Measurements from ENCODE around the gene WIPF3. TPM values are rescaled to one million over a fixed set of nuclear protein-coding genes. Genes with fewer than 3 reads are reported as not detected.

WIPF3 gene
- total RNA-seq, 1 donor from 2014 or later, result 4.0 TPM

GRCh38 chr7:29926741-29927140 lies 120.4 kb downstream of the WIPF3 start:
- H3K9me3 Mint-ChIP-seq, result no peaks in the 10 kb centered on the region
- DNase-seq (ENCODE audit: low read depth, low spot score), result no peak
- TF ChIP-seq CTCF (conservative IDR thresholded peaks at IDR 0.05), result no peak
- H3K27ac Mint-ChIP-seq (ENCODE audit: unreplicated experiment), result no peak overlapping the region
- H3K27me3 Mint-ChIP-seq (ENCODE audit: low read depth), result no peaks in the 10 kb centered on the region
- H3K36me3 Mint-ChIP-seq (ENCODE audit: low read depth), result peaks cover 6% of the 10 kb centered on the region
- H3K4me3 Mint-ChIP-seq, result no peak overlapping the region
- H3K4me1 Mint-ChIP-seq, result peaks cover 18% of the 10 kb centered on the region

DNA sequence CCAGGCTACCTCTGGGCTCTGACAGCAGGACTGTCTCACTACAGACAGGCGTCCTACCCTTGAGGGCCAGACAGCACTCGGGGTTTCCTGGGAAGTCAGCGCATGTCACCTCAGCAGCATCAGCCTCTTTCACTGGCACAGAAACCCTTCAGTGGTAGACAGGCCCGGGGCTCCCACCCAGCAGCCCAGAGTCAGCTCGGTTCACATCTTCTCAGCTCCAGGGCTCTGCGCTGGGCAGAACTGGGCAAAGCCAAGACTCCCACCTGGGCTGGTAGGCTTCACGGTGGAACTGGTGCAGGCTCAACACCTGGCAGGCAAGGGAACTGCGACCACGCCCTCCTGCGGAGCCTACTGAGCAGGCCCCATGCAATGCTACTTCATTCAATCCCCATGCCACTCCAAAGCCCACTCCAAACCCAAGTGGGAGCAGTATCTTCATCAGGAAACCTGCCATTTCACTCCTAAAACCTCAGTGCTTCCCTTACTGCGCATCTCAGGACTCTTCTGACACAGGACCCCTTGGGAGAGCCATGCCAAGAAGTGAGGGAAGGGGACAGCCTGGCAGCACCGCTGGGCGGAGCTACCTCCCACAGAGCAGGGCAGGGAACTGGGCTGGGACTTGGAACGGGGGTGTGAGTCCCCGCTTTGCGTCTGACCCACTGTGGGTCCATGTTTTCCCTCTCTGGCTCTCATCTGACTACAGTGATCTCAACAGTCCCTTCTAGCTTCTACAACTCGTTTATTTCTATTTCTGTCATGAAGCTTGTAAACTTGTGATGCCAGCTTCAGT lies 122.9 kb downstream of the WIPF3 start:
- Mint-ChIP-seq H3K9me3 (no peaks in the 10 kb centered on the region), H3K27me3 (ENCODE audit: low read depth) (no peaks in the 10 kb centered on the region), H3K4me3 (no peak overlapping the region), H3K4me1 (peaks cover 11% of the 10 kb centered on the region), H3K27ac (ENCODE audit: unreplicated experiment) (no peak overlapping the region), H3K36me3 (ENCODE audit: low read depth) (peaks cover 6% of the 10 kb centered on the region)
- no peak for TF ChIP-seq CTCF (conservative IDR thresholded peaks at IDR 0.05)
- no peak for DNase-seq (ENCODE audit: low read depth, low spot score)

GRCh38 chr7:29935111-29935510 lies 128.8 kb downstream of the WIPF3 start:
- peaks cover 28% of the 10 kb centered on the region for H3K36me3 Mint-ChIP-seq (ENCODE audit: low read depth)
- no peaks in the 10 kb centered on the region for H3K27me3 Mint-ChIP-seq (ENCODE audit: low read depth)
- no peaks in the 10 kb centered on the region for H3K4me1 Mint-ChIP-seq
- H3K27ac Mint-ChIP-seq (ENCODE audit: unreplicated experiment), result no peak overlapping the region
- no peak for TF ChIP-seq CTCF (conservative IDR thresholded peaks at IDR 0.05)
- no peak overlapping the region for H3K4me3 Mint-ChIP-seq
- no peaks in the 10 kb centered on the region for H3K9me3 Mint-ChIP-seq
- no peak for DNase-seq (ENCODE audit: low read depth, low spot score)

DNA sequence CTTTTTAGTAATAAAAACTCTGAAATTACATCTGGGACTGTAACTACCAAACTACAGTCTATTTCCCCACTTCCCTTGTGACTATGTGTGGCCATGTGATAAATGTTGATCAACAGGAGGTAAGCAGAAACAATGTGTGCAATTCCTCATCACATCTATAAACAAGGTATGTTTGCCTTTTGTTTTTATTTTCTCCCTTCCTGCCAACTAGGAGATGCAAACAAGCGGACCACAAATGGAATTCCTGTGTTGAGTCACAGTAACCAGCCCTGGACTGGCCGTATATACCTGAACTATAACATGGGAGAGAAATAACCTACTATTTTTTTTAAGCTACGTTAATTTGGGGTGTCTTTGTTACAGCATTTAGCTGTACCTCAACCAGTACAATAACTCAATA lies 130.8 kb downstream of the WIPF3 start:
- H3K27ac Mint-ChIP-seq (ENCODE audit: unreplicated experiment), result no peak overlapping the region
- no peak for DNase-seq (ENCODE audit: low read depth, low spot score)
- no peaks in the 10 kb centered on the region for H3K4me1 Mint-ChIP-seq
- H3K4me3 Mint-ChIP-seq, result no peak overlapping the region
- peaks cover 29% of the 10 kb centered on the region for H3K36me3 Mint-ChIP-seq (ENCODE audit: low read depth)
- no peaks in the 10 kb centered on the region for H3K27me3 Mint-ChIP-seq (ENCODE audit: low read depth)
- H3K9me3 Mint-ChIP-seq, result no peaks in the 10 kb centered on the region
- TF ChIP-seq CTCF (conservative IDR thresholded peaks at IDR 0.05), result no peak

GRCh38 chr7:29940199-29940598 lies 133.9 kb downstream of the WIPF3 start:
- DNase-seq (ENCODE audit: low read depth, low spot score), result no peak
- H3K4me1 Mint-ChIP-seq, result no peaks in the 10 kb centered on the region
- no peaks in the 10 kb centered on the region for H3K9me3 Mint-ChIP-seq
- H3K27ac Mint-ChIP-seq (ENCODE audit: unreplicated experiment), result no peak overlapping the region
- no peak overlapping the region for H3K4me3 Mint-ChIP-seq
- H3K27me3 Mint-ChIP-seq (ENCODE audit: low read depth), result no peaks in the 10 kb centered on the region
- no peak for TF ChIP-seq CTCF (conservative IDR thresholded peaks at IDR 0.05)
- peaks cover 38% of the 10 kb centered on the region for H3K36me3 Mint-ChIP-seq (ENCODE audit: low read depth)
